GM12891 (cell line): ENCODE measurements around the gene FGGY.

Source experiments
- PAX5 ChIP-seq: IDR thresholded peaks from 2 replicates; pipeline ENCODE4 v1.6.1; 2011; ENCODE audit warnings: low read length, moderate library complexity, mild to moderate bottlenecking; ENCODE audit not compliant: insufficient read depth, severe bottlenecking
- POLR2A ChIP-seq: IDR thresholded peaks from 2 replicates; pipeline ENCODE4 v1.6.1; 2011; ENCODE audit warnings: low read depth, low read length, control low read depth
- POLR2AphosphoS5 ChIP-seq: IDR thresholded peaks from 2 replicates; pipeline ENCODE4 v1.6.1; 2011; ENCODE audit warnings: low read depth, low read length, control low read depth
- POU2F2 ChIP-seq: IDR thresholded peaks from 2 replicates; pipeline ENCODE4 v1.6.1; 2011; ENCODE audit warnings: low read depth, mild to moderate bottlenecking, control low read depth, low read length, moderate library complexity
- SPI1 ChIP-seq: IDR thresholded peaks from 2 replicates; pipeline ENCODE4 v1.6.1; 2011; ENCODE audit warnings: low read depth, low read length, control low read depth
- TAF1 ChIP-seq: IDR thresholded peaks from 2 replicates; pipeline ENCODE4 v1.6.1; 2011; ENCODE audit warnings: low read depth, low read length, control low read depth

DNA sequence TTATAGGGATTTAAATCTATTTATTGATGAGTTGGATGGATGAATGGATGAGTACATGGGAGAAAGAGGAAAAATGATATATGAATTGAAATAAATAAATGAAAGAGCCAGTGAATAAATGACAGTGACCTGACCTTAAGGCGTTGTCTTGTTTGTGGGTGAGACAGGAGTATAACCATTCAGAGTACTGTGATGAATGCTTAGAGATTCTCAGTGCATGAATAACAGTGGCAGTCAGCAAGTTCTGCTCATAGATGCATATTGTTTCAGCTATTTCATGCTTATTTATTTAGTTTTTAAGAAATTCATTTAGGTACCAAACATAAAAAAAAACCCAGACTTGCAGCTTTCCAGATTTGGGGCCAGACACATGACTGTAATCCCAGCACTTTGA lies 116.4 kb downstream of the FGGY start:
- no peak for TF ChIP-seq POLR2A
- no peak for TF ChIP-seq TAF1
- no peak for TF ChIP-seq POLR2AphosphoS5
- TF ChIP-seq SPI1: no peak
- no peak for TF ChIP-seq POU2F2
- no peak for TF ChIP-seq PAX5
